GM19099 (cell line): ENCODE measurements around the gene CA9.
A peak's percentile ranks its signal among the peaks of the same experiment; 100 is the strongest.

Experiments used
- POLR2A ChIP-seq: IDR thresholded peaks from 3 replicates; pipeline ENCODE4 v1.6.1; 2011; ENCODE audit warnings: low read depth; ENCODE audit not compliant: insufficient read length; ENCODE audit errors: extremely low read depth

CA9 gene

DNA sequence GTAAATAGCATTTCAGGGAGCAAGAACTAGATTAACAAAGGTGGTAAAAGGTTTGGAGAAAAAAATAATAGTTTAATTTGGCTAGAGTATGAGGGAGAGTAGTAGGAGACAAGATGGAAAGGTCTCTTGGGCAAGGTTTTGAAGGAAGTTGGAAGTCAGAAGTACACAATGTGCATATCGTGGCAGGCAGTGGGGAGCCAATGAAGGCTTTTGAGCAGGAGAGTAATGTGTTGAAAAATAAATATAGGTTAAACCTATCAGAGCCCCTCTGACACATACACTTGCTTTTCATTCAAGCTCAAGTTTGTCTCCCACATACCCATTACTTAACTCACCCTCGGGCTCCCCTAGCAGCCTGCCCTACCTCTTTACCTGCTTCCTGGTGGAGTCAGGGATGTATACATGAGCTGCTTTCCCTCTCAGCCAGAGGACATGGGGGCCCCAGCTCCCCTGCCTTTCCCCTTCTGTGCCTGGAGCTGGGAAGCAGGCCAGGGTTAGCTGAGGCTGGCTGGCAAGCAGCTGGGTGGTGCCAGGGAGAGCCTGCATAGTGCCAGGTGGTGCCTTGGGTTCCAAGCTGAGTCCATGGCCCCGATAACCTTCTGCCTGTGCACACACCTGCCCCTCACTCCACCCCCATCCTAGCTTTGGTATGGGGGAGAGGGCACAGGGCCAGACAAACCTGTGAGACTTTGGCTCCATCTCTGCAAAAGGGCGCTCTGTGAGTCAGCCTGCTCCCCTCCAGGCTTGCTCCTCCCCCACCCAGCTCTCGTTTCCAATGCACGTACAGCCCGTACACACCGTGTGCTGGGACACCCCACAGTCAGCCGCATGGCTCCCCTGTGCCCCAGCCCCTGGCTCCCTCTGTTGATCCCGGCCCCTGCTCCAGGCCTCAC, at the start of gene CA9:
TSS of gene CA9 (plus strand) at position 797 of the 893 bp plus-strand sequence. CDS start at position 829, 32 bp downstream.
- TF ChIP-seq POLR2A, result no peak

- TF ChIP-seq POLR2A, result no peak
Measured at GRCh38 chr9:35627575-35627974, 46.2 kb upstream of the CA9 start.

GRCh38 chr9:35628389-35628991, 45.2 kb upstream of the CA9 start:
- no peak for TF ChIP-seq POLR2A

- no peak for TF ChIP-seq POLR2A
Measured at GRCh38 chr9:35629597-35629996, 44.1 kb upstream of the CA9 start.

- no peak for TF ChIP-seq POLR2A
Measured at GRCh38 chr9:35635730-35636129, 38.0 kb upstream of the CA9 start.

DNA sequence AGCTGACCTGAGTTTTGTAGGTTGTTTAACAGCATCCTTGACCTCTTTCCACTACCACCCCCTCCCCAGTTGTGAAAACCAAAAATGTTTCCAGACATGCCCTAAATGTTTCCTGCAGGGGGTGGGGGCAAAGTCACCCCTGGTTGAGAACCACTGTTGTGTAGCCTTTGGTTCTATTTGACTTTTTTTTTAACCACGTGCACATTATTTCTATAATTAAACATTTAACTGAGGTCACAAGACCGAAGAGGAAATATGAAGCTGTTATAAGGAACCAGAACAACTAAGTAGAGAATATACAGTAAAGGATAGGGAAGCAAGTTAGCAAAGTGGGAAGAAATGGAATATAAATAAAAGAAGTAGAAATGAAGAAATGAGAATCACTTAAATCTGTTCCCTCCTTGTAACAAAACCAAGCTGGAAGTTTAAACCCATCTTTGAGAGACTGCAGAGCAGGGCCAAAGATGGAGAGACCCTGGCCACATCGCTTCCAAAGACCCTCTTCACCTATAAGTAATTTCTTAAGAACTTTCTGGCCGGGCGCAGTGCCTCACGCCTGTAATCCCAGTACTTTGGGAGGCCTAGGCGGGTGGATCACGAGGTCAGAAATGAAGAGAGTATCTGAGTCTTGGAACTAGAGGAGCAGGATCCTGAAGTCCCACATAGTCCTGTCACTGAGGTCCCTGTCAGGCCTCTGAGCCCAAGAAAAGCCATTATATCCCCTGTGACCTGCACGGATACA, 37.4 kb upstream of the CA9 start:
- TF ChIP-seq POLR2A, result no peak

DNA sequence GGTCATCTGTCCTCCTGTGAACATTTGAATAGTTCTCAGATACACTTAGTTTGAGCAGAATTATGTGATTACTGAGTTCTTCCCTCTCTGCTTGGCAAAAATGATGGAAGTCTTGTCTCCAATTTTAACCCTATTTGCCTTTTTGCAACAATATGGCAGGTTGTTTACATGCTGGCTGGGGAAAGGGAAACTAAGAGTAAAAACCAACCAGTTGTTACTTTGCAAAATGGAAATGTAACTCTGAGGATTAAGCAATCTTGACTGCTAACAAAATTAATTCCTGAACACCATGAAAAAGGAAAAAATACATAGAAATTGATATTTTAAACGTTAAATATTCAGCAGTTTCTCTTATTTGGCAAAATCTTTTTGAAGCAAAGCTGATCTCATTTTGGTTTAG, 34.1 kb upstream of the CA9 start:
- no peak for TF ChIP-seq POLR2A

- no peak for TF ChIP-seq POLR2A
Measured at GRCh38 chr9:35643046-35643445, 30.7 kb upstream of the CA9 start.

DNA sequence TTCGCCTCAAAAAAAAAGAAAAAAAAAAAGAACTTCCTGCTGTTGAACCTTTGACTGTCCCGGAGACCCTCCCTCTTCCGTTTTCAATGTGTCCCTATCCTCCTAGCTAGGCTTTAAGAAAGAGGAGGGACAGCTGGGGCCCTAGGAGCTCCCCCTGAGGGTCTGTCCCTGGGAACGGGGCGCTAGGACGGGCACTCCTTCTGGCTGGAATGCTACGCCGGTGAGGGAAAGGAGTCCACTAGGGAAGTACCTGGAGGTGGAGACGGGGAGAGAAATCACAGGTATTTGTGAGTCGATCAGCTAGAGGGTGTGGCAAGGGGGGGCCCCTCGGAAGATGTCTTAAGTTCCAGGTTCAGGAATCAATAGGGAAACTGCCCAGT, 27.6 kb upstream of the CA9 start:
- no peak for TF ChIP-seq POLR2A

DNA sequence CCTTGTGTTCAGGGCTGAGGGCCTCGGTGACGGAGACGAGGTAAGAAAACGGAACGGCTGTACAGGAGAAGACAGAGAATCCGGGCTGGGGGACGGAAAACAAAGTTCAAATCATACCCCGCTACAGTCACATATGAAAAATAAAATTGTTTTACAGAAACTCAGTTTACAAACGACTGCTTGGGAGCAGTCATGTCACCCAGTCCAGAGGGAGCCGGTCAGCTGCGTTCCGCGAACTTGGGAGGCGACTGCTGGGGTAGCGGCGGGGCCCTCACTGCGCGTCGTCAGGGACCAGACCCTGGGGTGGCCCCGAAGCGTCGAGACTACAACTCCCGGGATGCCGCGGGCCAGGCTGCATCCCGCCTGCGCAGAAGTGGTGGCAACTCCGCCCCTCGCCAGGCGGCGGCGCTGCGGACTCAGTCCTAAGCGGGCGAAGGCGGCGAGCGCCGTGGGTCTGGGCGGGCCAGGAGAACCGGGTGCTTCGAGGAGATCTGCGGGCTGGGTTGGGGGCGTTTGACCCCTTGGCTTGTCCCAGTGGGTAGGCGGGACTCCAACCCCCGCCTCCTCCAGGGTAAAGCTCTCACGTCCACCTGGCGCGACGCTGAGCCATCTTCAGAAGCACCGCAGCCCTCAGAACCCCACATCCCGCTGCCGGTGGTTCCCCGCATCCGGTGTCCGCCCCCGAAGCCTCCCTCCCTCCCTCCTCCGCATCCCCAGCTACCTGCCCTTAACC, 27.0 kb upstream of the CA9 start:
- peak; percentile 69 for TF ChIP-seq POLR2A

- TF ChIP-seq POLR2A, result peak; percentile 52
Measured at GRCh38 chr9:35649431-35650340, 24.0 kb upstream of the CA9 start.

DNA sequence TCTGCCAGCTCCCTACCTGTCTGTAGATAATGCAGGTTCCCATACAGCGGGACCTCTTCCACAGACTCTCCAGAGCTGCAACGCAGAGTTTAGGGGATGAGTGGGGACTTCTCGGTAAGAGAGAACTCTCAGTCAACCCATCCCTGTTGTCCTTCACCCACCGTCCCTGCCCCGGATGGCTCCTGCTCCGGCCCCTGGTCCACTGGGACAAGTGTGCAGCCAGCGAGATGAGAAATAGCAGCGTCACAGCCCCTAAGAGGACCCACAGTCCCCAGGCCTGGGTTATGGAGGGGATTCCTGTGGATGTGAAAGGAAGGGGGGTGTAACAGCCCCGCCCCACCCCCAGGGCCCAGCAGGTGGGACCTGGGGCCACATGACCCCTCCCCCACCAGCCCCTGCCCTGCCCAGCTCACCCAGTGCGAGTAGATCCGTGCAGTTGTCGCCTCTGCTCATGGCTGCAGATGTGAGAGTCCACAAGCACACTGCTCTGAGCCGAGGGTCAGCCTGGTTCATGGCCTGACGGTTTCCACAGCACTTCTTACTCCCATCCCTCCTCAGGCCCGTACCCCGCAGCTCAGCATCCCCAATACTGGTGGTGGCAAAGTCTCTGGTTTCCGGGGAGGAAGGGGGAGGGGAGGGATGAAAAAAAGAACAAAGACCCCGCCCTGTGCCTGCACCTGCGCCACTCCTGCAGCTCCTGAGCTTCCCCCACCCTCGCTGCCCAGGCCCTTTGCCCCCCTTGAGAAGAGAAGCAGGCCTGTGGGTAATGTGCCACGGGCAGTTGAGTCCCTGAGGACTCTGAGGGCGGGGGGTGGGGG, 23.2 kb upstream of the CA9 start, which contains the start of gene SIT1:
TSS of gene SIT1 (minus strand) at position 591 of the 818 bp plus-strand sequence. CDS start at position 513, 78 bp downstream.
- TF ChIP-seq POLR2A, result peak; percentile 52
